ENCODE measurements around the gene PATZ1. TPM values are rescaled to one million over a fixed set of nuclear protein-coding genes. Genes with fewer than 3 reads are reported as not detected.

The PATZ1 gene
- total RNA-seq, 3 donors from 2014 or later (not counting 1 experiment from before 2014, with no cell fraction given) = 31.5 to 39.2 (median 37.3) TPM

- Mint-ChIP-seq H3K4me3 (peak overlapping the region; percentile 88), H3K9me3 (no peaks in the 10 kb centered on the region), H3K4me1 (peaks cover 36 to 39% of the 10 kb centered on the region in 2 donors), H3K27ac (peak overlapping the region; percentile 62 to 71), H3K27me3 (ENCODE audit: low read depth in 2 of 2) (no peaks in the 10 kb centered on the region), H3K36me3 (no peaks in the 10 kb centered on the region)
- Histone ChIP-seq H3K4me1 (ENCODE audit: control insufficient read depth, insufficient read depth, low read length) (peaks cover 51% of the 10 kb centered on the region), H3K4me3 (ENCODE audit: low read length) (peak overlapping the region; percentile 72), H3K9me3 (ENCODE audit: control insufficient read depth, insufficient read depth, low read length) (no peaks in the 10 kb centered on the region), H3K36me3 (ENCODE audit: control insufficient read depth, insufficient read depth, low read length) (peaks cover 15% of the 10 kb centered on the region), H3K27me3 (ENCODE audit: control insufficient read depth, insufficient read depth, low read length) (no peaks in the 10 kb centered on the region), H3K27ac (ENCODE audit: low read length) (peak overlapping the region; percentile 58)
- under 1% methylated on average over 40 of the region's 40 CpGs for WGBS (ENCODE audit: insufficient coverage)
- ATAC-seq (no peak), DNase-seq (peak; percentile 33 to 56)
- no peak for TF ChIP-seq CTCF (IDR thresholded peaks at IDR 0.05)
- intact Hi-C loops (cut with micrococcal nuclease) = loop anchor here (1.0 to 10.0 kb wide), 3 partner anchors 53 to 148 kb away; partner anchors contain the start of genes DRG1 and SFI1
Measured at GRCh38 chr22:31346733-31347250, 646 bp upstream of the PATZ1 start.

- Mint-ChIP-seq H3K9me3 (no peaks in the 10 kb centered on the region), H3K4me1 (peaks cover 48 to 51% of the 10 kb centered on the region in 2 donors), H3K36me3 (no peaks in the 10 kb centered on the region), H3K4me3 (peak overlapping the region; percentile 85), H3K27me3 (ENCODE audit: low read depth in 2 of 2) (no peaks in the 10 kb centered on the region), H3K27ac (peak overlapping the region; percentile 76 to 82)
- 2% methylated on average over 126 of the region's 126 CpGs for WGBS (ENCODE audit: insufficient coverage)
- Histone ChIP-seq H3K4me1 (ENCODE audit: control insufficient read depth, insufficient read depth, low read length) (peaks cover 60% of the 10 kb centered on the region), H3K27me3 (ENCODE audit: control insufficient read depth, insufficient read depth, low read length) (no peaks in the 10 kb centered on the region), H3K36me3 (ENCODE audit: control insufficient read depth, insufficient read depth, low read length) (peaks cover 27% of the 10 kb centered on the region), H3K27ac (ENCODE audit: low read length) (peak overlapping the region; percentile 8), H3K4me3 (ENCODE audit: low read length) (peak overlapping the region; percentile 72), H3K9me3 (ENCODE audit: control insufficient read depth, insufficient read depth, low read length) (no peaks in the 10 kb centered on the region)
- intact Hi-C loops (cut with micrococcal nuclease) = loop anchor here (1.0 to 10.0 kb wide), 4 partner anchors 54 to 287 kb away; partner anchors contain the start of genes DRG1 and SFI1
- DNase-seq (peak; percentile 85 to 97), ATAC-seq (peak; percentile 73 to 87 (median 77))
- TF ChIP-seq CTCF (IDR thresholded peaks at IDR 0.05) = peak; percentile 81
Measured at GRCh38 chr22:31345331-31346254, 553 bp downstream of the PATZ1 start.

- H3K4me1 Mint-ChIP-seq = peaks cover 57 to 60% of the 10 kb centered on the region in 2 donors
- DNase-seq = peak in 1 of 2 donors; percentile 59
- intact Hi-C loops (cut with micrococcal nuclease) = loop anchor here (2.0 to 10.0 kb wide), 2 partner anchors 150 to 288 kb away; partner anchors contain the start of gene SFI1
- no peaks in the 10 kb centered on the region for H3K9me3 Mint-ChIP-seq
- H3K27me3 Mint-ChIP-seq (ENCODE audit: low read depth in 2 of 2) = no peaks in the 10 kb centered on the region
- Histone ChIP-seq H3K36me3 (ENCODE audit: control insufficient read depth, insufficient read depth, low read length) (peaks cover 35% of the 10 kb centered on the region), H3K4me3 (ENCODE audit: low read length) (peak overlapping the region; percentile 54), H3K27ac (ENCODE audit: low read length) (peak overlapping the region; percentile 34), H3K9me3 (ENCODE audit: control insufficient read depth, insufficient read depth, low read length) (no peaks in the 10 kb centered on the region), H3K4me1 (ENCODE audit: control insufficient read depth, insufficient read depth, low read length) (peaks cover 68% of the 10 kb centered on the region), H3K27me3 (ENCODE audit: control insufficient read depth, insufficient read depth, low read length) (no peaks in the 10 kb centered on the region)
- no peak for TF ChIP-seq CTCF (IDR thresholded peaks at IDR 0.05)
- WGBS (ENCODE audit: insufficient coverage) = 26% methylated on average over 35 of the region's 35 CpGs
- H3K4me3 Mint-ChIP-seq = peak overlapping the region; percentile 81
- H3K36me3 Mint-ChIP-seq = no peaks in the 10 kb centered on the region
- no peak for ATAC-seq
- peak overlapping the region; percentile 76 to 82 for H3K27ac Mint-ChIP-seq
Measured at GRCh38 chr22:31344578-31345330, 1.4 kb downstream of the PATZ1 start.
